HG02943 (cell line): ENCODE data around the gene AK5.
A peak's percentile ranks its signal among the peaks of the same experiment; 100 is the strongest.

Source experiments
- ATAC-seq: cut with Tn5 transposase; IDR thresholded peaks from one replicate; pipeline ENCODE4 v1.9.1; 2021; ENCODE audit warnings: mild to moderate bottlenecking, low read depth, moderate library complexity; ENCODE audit not compliant: unreplicated experiment

The AK5 gene

GRCh38 chr1:77533660-77534305, 252.0 kb downstream of the AK5 start:
- ATAC-seq: no peak

GRCh38 chr1:77534456-77534855, 252.6 kb downstream of the AK5 start:
- ATAC-seq: no peak

- no peak for ATAC-seq
Measured at GRCh38 chr1:77536813-77537212, 255.0 kb downstream of the AK5 start.

- ATAC-seq: peak; percentile 77
Measured at GRCh38 chr1:77538956-77539518, 257.2 kb downstream of the AK5 start.

- ATAC-seq: peak; percentile 14
Measured at GRCh38 chr1:77539519-77540142, 257.8 kb downstream of the AK5 start.

GRCh38 chr1:77540501-77541161, 258.8 kb downstream of the AK5 start:
- no peak for ATAC-seq

GRCh38 chr1:77541162-77541545, 259.3 kb downstream of the AK5 start:
- ATAC-seq: peak; percentile 46

GRCh38 chr1:77542813-77543420, 261.1 kb downstream of the AK5 start:
- ATAC-seq: no peak

- no peak for ATAC-seq
Measured at GRCh38 chr1:77543822-77544448, 262.1 kb downstream of the AK5 start.

- no peak for ATAC-seq
Measured at GRCh38 chr1:77544845-77545244, 263.0 kb downstream of the AK5 start.

- no peak for ATAC-seq
Measured at GRCh38 chr1:77545970-77546369, 264.2 kb downstream of the AK5 start.

- ATAC-seq: no peak
Measured at GRCh38 chr1:77546890-77547289, 265.1 kb downstream of the AK5 start.

- no peak for ATAC-seq
Measured at GRCh38 chr1:77548285-77548684, 266.5 kb downstream of the AK5 start.

- no peak for ATAC-seq
Measured at GRCh38 chr1:77550135-77550534, 268.3 kb downstream of the AK5 start.

- ATAC-seq: no peak
Measured at GRCh38 chr1:77552626-77553025, 270.8 kb downstream of the AK5 start.

- ATAC-seq: no peak
Measured at GRCh38 chr1:77553568-77554291, 271.9 kb downstream of the AK5 start.

- ATAC-seq: no peak
Measured at GRCh38 chr1:77556045-77556444, 274.2 kb downstream of the AK5 start.

- ATAC-seq: no peak
Measured at GRCh38 chr1:77557053-77557452, 275.2 kb downstream of the AK5 start.

GRCh38 chr1:77558591-77559164, 276.9 kb downstream of the AK5 start:
- no peak for ATAC-seq

GRCh38 chr1:77560741-77561140, 278.9 kb downstream of the AK5 start:
- no peak for ATAC-seq
